ENCODE measurements around the gene RNPEP.

RNPEP gene

GRCh38 chr1:202029171-202029665, 46.8 kb downstream of the RNPEP start:
- Histone ChIP-seq H3K23ac (ENCODE audit: low read length) (no peak overlapping the region), H3K56ac (ENCODE audit: low read length) (no peak overlapping the region), H4K5ac (ENCODE audit: low read length) (no peak overlapping the region), H3K4me1 (ENCODE audit: control insufficient read depth, low read depth, low read length) (peaks cover under 1% of the 10 kb centered on the region), H3K36me3 (ENCODE audit: control insufficient read depth, insufficient read depth, low read length) (no peaks in the 10 kb centered on the region), H2BK5ac (ENCODE audit: low read length) (no peak overlapping the region), H3K79me1 (ENCODE audit: low read length) (no peaks in the 10 kb centered on the region), H3K4me2 (ENCODE audit: low read length) (no peak overlapping the region), H3K4ac (ENCODE audit: low read depth, low read length) (no peak overlapping the region), H4K8ac (ENCODE audit: low read depth, low read length) (no peak overlapping the region), H2AK5ac (ENCODE audit: low read length) (no peak overlapping the region), H3K79me2 (ENCODE audit: control insufficient read depth, insufficient read depth, low read length) (no peaks in the 10 kb centered on the region), H3K4me3 (ENCODE audit: low read length) (no peak overlapping the region), H2BK15ac (replicated peaks; ENCODE audit: low read depth) (no peak overlapping the region), H3K9ac (ENCODE audit: low read length) (no peak overlapping the region), H3K27ac (ENCODE audit: low read depth, low read length) (no peak overlapping the region), H3K27me3 (ENCODE audit: insufficient read depth, low read length, poor library complexity) (no peaks in the 10 kb centered on the region), H3K18ac (ENCODE audit: low read length) (no peak overlapping the region), H2BK120ac (ENCODE audit: low read depth, low read length) (no peak overlapping the region)
- no CpG with 5 or more reads among the region's 5 CpGs for WGBS (ENCODE audit: extremely low coverage, insufficient coverage, low lambda C conversion rate)
- no peak for DNase-seq

GRCh38 chr1:202029727-202030126, 47.3 kb downstream of the RNPEP start:
- Histone ChIP-seq H3K23ac (ENCODE audit: low read length) (no peak overlapping the region), H2AK5ac (ENCODE audit: low read length) (no peak overlapping the region), H3K36me3 (ENCODE audit: control insufficient read depth, insufficient read depth, low read length) (no peaks in the 10 kb centered on the region), H3K27ac (ENCODE audit: low read depth, low read length) (no peak overlapping the region), H3K4me1 (ENCODE audit: control insufficient read depth, low read depth, low read length) (peaks cover 4% of the 10 kb centered on the region), H4K8ac (ENCODE audit: low read depth, low read length) (no peak overlapping the region), H2BK120ac (ENCODE audit: low read depth, low read length) (no peak overlapping the region), H3K4me2 (ENCODE audit: low read length) (no peak overlapping the region), H3K56ac (ENCODE audit: low read length) (no peak overlapping the region), H3K79me1 (ENCODE audit: low read length) (no peaks in the 10 kb centered on the region), H3K4ac (ENCODE audit: low read depth, low read length) (no peak overlapping the region), H2BK5ac (ENCODE audit: low read length) (no peak overlapping the region), H3K79me2 (ENCODE audit: control insufficient read depth, insufficient read depth, low read length) (no peaks in the 10 kb centered on the region), H3K9ac (ENCODE audit: low read length) (no peak overlapping the region), H4K5ac (ENCODE audit: low read length) (no peak overlapping the region), H3K4me3 (ENCODE audit: low read length) (no peak overlapping the region), H2BK15ac (replicated peaks; ENCODE audit: low read depth) (no peak overlapping the region), H3K27me3 (ENCODE audit: insufficient read depth, low read length, poor library complexity) (no peaks in the 10 kb centered on the region), H3K18ac (ENCODE audit: low read length) (no peak overlapping the region)
- no peak for DNase-seq
- no CpG with 5 or more reads among the region's 2 CpGs for WGBS (ENCODE audit: extremely low coverage, insufficient coverage, low lambda C conversion rate)

GRCh38 chr1:202031796-202032195, 49.3 kb downstream of the RNPEP start:
- H3K4me2 ChIP-seq (ENCODE audit: low read length), result no peak overlapping the region
- no peaks in the 10 kb centered on the region for H3K27me3 ChIP-seq (ENCODE audit: insufficient read depth, low read length, poor library complexity)
- H3K18ac ChIP-seq (ENCODE audit: low read length), result no peak overlapping the region
- peaks cover 4% of the 10 kb centered on the region for H3K4me1 ChIP-seq (ENCODE audit: control insufficient read depth, low read depth, low read length)
- no peaks in the 10 kb centered on the region for H3K36me3 ChIP-seq (ENCODE audit: control insufficient read depth, insufficient read depth, low read length)
- no peaks in the 10 kb centered on the region for H3K79me2 ChIP-seq (ENCODE audit: control insufficient read depth, insufficient read depth, low read length)
- H3K56ac ChIP-seq (ENCODE audit: low read length), result no peak overlapping the region
- no peak for DNase-seq
- H3K27ac ChIP-seq (ENCODE audit: low read depth, low read length), result no peak overlapping the region
- H2BK15ac ChIP-seq (replicated peaks; ENCODE audit: low read depth), result no peak overlapping the region
- no peak overlapping the region for H2BK5ac ChIP-seq (ENCODE audit: low read length)
- no peak overlapping the region for H3K4ac ChIP-seq (ENCODE audit: low read depth, low read length)
- no peak overlapping the region for H2BK120ac ChIP-seq (ENCODE audit: low read depth, low read length)
- no peak overlapping the region for H4K8ac ChIP-seq (ENCODE audit: low read depth, low read length)
- H4K5ac ChIP-seq (ENCODE audit: low read length), result no peak overlapping the region
- H2AK5ac ChIP-seq (ENCODE audit: low read length), result no peak overlapping the region
- no peak overlapping the region for H3K23ac ChIP-seq (ENCODE audit: low read length)
- no peaks in the 10 kb centered on the region for H3K79me1 ChIP-seq (ENCODE audit: low read length)
- H3K9ac ChIP-seq (ENCODE audit: low read length), result no peak overlapping the region
- no peak overlapping the region for H3K4me3 ChIP-seq (ENCODE audit: low read length)
- no CpG with 5 or more reads among the region's 4 CpGs for WGBS (ENCODE audit: extremely low coverage, insufficient coverage, low lambda C conversion rate)

GRCh38 chr1:202034149-202034682, 51.8 kb downstream of the RNPEP start:
- no peak overlapping the region for H3K4ac ChIP-seq (ENCODE audit: low read depth, low read length)
- WGBS (ENCODE audit: extremely low coverage, insufficient coverage, low lambda C conversion rate), result no CpG with 5 or more reads among the region's 7 CpGs
- H2BK120ac ChIP-seq (ENCODE audit: low read depth, low read length), result no peak overlapping the region
- no peak overlapping the region for H3K4me2 ChIP-seq (ENCODE audit: low read length)
- no peaks in the 10 kb centered on the region for H3K36me3 ChIP-seq (ENCODE audit: control insufficient read depth, insufficient read depth, low read length)
- no peak overlapping the region for H3K27ac ChIP-seq (ENCODE audit: low read depth, low read length)
- H3K4me3 ChIP-seq (ENCODE audit: low read length), result no peak overlapping the region
- H3K18ac ChIP-seq (ENCODE audit: low read length), result peak overlapping the region; percentile 29
- peaks cover 4% of the 10 kb centered on the region for H3K4me1 ChIP-seq (ENCODE audit: control insufficient read depth, low read depth, low read length)
- H2BK5ac ChIP-seq (ENCODE audit: low read length), result peak overlapping the region; percentile 51
- no peak overlapping the region for H3K23ac ChIP-seq (ENCODE audit: low read length)
- no peak overlapping the region for H2BK15ac ChIP-seq (replicated peaks; ENCODE audit: low read depth)
- no peaks in the 10 kb centered on the region for H3K79me2 ChIP-seq (ENCODE audit: control insufficient read depth, insufficient read depth, low read length)
- no peak overlapping the region for H4K8ac ChIP-seq (ENCODE audit: low read depth, low read length)
- H2AK5ac ChIP-seq (ENCODE audit: low read length), result no peak overlapping the region
- H3K56ac ChIP-seq (ENCODE audit: low read length), result peak overlapping the region; percentile 69
- DNase-seq, result no peak
- H4K5ac ChIP-seq (ENCODE audit: low read length), result no peak overlapping the region
- H3K79me1 ChIP-seq (ENCODE audit: low read length), result no peaks in the 10 kb centered on the region
- H3K9ac ChIP-seq (ENCODE audit: low read length), result peak overlapping the region; percentile 24
- no peaks in the 10 kb centered on the region for H3K27me3 ChIP-seq (ENCODE audit: insufficient read depth, low read length, poor library complexity)

- Histone ChIP-seq H3K4me2 (ENCODE audit: low read length) (no peak overlapping the region), H3K79me2 (ENCODE audit: control insufficient read depth, insufficient read depth, low read length) (no peaks in the 10 kb centered on the region), H3K23ac (ENCODE audit: low read length) (no peak overlapping the region), H2AK5ac (ENCODE audit: low read length) (no peak overlapping the region), H3K56ac (ENCODE audit: low read length) (peak overlapping the region; percentile 69), H3K9ac (ENCODE audit: low read length) (peak overlapping the region; percentile 24), H3K27ac (ENCODE audit: low read depth, low read length) (no peak overlapping the region), H4K8ac (ENCODE audit: low read depth, low read length) (no peak overlapping the region), H3K27me3 (ENCODE audit: insufficient read depth, low read length, poor library complexity) (no peaks in the 10 kb centered on the region), H2BK120ac (ENCODE audit: low read depth, low read length) (no peak overlapping the region), H2BK5ac (ENCODE audit: low read length) (no peak overlapping the region), H3K18ac (ENCODE audit: low read length) (peak overlapping the region; percentile 29), H2BK15ac (replicated peaks; ENCODE audit: low read depth) (no peak overlapping the region), H3K4me3 (ENCODE audit: low read length) (no peak overlapping the region), H4K5ac (ENCODE audit: low read length) (no peak overlapping the region), H3K4ac (ENCODE audit: low read depth, low read length) (no peak overlapping the region), H3K4me1 (ENCODE audit: control insufficient read depth, low read depth, low read length) (peaks cover 4% of the 10 kb centered on the region), H3K36me3 (ENCODE audit: control insufficient read depth, insufficient read depth, low read length) (no peaks in the 10 kb centered on the region), H3K79me1 (ENCODE audit: low read length) (no peaks in the 10 kb centered on the region)
- peak; percentile 94 for DNase-seq
- no CpG with 5 or more reads among the region's 20 CpGs for WGBS (ENCODE audit: extremely low coverage, insufficient coverage, low lambda C conversion rate)
Measured at GRCh38 chr1:202034683-202035462, 52.4 kb downstream of the RNPEP start.

Data from mesendoderm (in vitro differentiated cells).